Karpas-422 (cell line): ENCODE results near the gene TP73. TPM values are rescaled to one million over a fixed set of nuclear protein-coding genes. Genes with fewer than 3 reads are reported as not detected.

Experiments
- DNase-seq: peaks from one replicate; pipeline ENCODE4 v3.0.0-alpha.2; 2015
- H2AFZ ChIP-seq: fragments of 200-600 bp; sonication (generic); 2 replicates; pipeline ENCODE4 v1.6.1; 2014; ENCODE audit warnings: antibody characterized with exemption, low read length, mixed read lengths
- H3K27ac ChIP-seq: fragments of 200-600 bp; sonication (generic); 2 replicates; pipeline ENCODE4 v1.5.1; 2014; ENCODE audit warnings: mild to moderate bottlenecking, low read length, moderate library complexity
- H3K27me3 ChIP-seq: fragments of 200-600 bp; sonication (generic); 2 replicates; pipeline ENCODE4 v1.6.1; 2014; ENCODE audit warnings: low read length, mixed read lengths
- H3K36me3 ChIP-seq: fragments of 200-600 bp; sonication (generic); 2 replicates; pipeline ENCODE4 v1.6.1; 2014; ENCODE audit warnings: low read length, mixed read lengths; ENCODE audit not compliant: insufficient read depth
- H3K4me1 ChIP-seq: fragments of 200-600 bp; sonication (generic); 2 replicates; pipeline ENCODE4 v1.6.1; 2014; ENCODE audit warnings: mild to moderate bottlenecking, low read length, mixed read lengths
- H3K4me2 ChIP-seq: fragments of 200-600 bp; sonication (generic); 2 replicates; pipeline ENCODE4 v1.6.1; 2014; ENCODE audit warnings: low read length, low read depth, mild to moderate bottlenecking; ENCODE audit not compliant: poor library complexity, severe bottlenecking
- H3K4me3 ChIP-seq: fragments of 200-600 bp; sonication (generic); 2 replicates; pipeline ENCODE4 v1.5.1; 2014; ENCODE audit warnings: mild to moderate bottlenecking, antibody characterized with exemption, low read length, mixed read lengths
- H3K79me2 ChIP-seq: fragments of 200-600 bp; sonication (generic); 2 replicates; pipeline ENCODE4 v1.6.1; 2014; ENCODE audit warnings: mild to moderate bottlenecking, low read length, mixed read lengths
- H3K9ac ChIP-seq: fragments of 200-600 bp; sonication (generic); 2 replicates; pipeline ENCODE4 v1.6.0; 2014; ENCODE audit warnings: low read length
- H3K9me2 ChIP-seq: fragments of 200-600 bp; sonication (generic), shearing (Covaris generic); replicated peaks from 2 replicates; pipeline ENCODE4 v1.6.0; 2014; ENCODE audit warnings: mild to moderate bottlenecking, low read length, moderate library complexity; ENCODE audit not compliant: insufficient read depth
- H3K9me3 ChIP-seq: fragments of 300-700, 200-600 bp; sonication (generic); 2 replicates; pipeline ENCODE4 v1.6.1; 2014; ENCODE audit warnings: low read length, mixed read lengths
- H4K20me1 ChIP-seq: fragments of 200-600 bp; sonication (generic); 2 replicates; pipeline ENCODE4 v1.6.1; 2014; ENCODE audit warnings: mild to moderate bottlenecking, antibody characterized with exemption, low read length, low read depth; ENCODE audit not compliant: insufficient read depth
- total RNA-seq: library from RNA; depleted of rRNA; stranded (reverse); fragments of >200 nt; shearing (Covaris generic); gene quantifications from 2 replicates; pipeline ENCODE4 v1.2.3, GENCODE V29; 2014; ENCODE audit warnings: low replicate concordance

TP73 gene
- total RNA-seq, 1 experiment from 2014 or later = 0.52 TPM

DNA sequence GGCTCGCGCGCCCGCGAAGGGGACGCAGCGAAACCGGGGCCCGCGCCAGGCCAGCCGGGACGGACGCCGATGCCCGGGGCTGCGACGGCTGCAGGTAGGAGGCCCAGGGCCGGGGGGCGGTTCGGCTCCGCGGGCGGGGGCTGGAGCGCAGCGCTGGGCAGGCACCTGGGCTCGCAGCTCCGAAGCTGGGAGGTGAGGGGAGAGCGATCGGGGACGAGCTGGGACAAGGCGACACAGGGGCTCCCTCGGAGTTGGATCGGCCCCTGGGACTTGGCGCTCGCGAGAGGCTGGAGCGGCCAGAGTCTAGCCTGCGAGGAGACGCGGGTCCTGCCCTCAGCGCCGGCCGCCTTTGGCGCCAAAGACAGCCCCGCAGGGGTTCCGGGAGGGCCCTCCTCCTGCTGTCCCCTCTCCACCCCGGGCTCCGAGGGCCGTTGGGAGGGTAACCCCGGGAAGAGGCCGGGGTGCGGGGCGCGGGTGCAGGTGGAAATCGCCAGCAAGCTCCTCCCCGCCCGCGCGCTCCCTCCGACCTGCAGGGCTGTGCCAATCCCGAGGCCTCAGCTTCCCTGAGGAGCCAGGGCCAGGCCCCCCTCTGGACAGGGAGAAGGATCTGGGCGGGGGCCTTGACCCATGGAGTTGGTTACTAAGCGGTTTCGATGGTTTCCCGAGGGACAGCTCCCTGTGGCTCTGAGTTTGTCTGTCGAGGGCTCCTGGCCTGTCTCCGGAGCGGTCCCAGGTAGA lies 401 bp downstream of the TP73 start:
- no peaks in the 10 kb centered on the region for H4K20me1 ChIP-seq
- peaks cover 28% of the 10 kb centered on the region for H3K4me1 ChIP-seq
- peak overlapping the region; percentile 42 for H3K9ac ChIP-seq
- no peak overlapping the region for H3K27ac ChIP-seq
- H3K4me3 ChIP-seq = peak overlapping the region; percentile 43; the same call in 1 of the 2 replicates
- no peaks in the 10 kb centered on the region for H3K36me3 ChIP-seq
- H3K9me2 ChIP-seq = no peaks in the 10 kb centered on the region
- no peak overlapping the region for H2AFZ ChIP-seq
- no peak for DNase-seq
- H3K27me3 ChIP-seq = no peaks in the 10 kb centered on the region
- peak overlapping the region; percentile 53 for H3K4me2 ChIP-seq
- peaks cover 20% of the 10 kb centered on the region for H3K79me2 ChIP-seq
- H3K9me3 ChIP-seq = no peaks in the 10 kb centered on the region

DNA sequence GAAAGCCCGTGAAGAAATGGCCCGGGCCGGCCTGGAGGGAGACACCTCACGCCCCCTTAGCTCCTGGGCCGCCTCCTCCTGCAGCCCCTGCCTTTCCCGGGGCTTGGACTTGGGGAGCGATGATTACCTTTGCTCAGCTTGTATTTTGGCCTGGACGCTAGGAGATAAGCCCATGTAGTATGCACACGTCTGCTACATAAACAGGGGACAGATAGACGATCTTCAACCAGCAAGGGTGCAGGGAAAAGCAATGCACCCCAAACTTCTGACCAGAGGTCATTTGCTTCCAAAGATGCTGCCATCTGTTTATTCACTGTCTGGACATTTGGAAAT lies 936 bp downstream of the TP73 start:
- no peaks in the 10 kb centered on the region for H3K36me3 ChIP-seq
- H3K4me2 ChIP-seq = no peak overlapping the region
- H3K79me2 ChIP-seq = peaks cover 16% of the 10 kb centered on the region
- H3K4me1 ChIP-seq = peaks cover 28% of the 10 kb centered on the region
- H3K4me3 ChIP-seq = no peak overlapping the region
- no peaks in the 10 kb centered on the region for H3K9me2 ChIP-seq
- no peak overlapping the region for H2AFZ ChIP-seq
- H3K9me3 ChIP-seq = no peaks in the 10 kb centered on the region
- H3K27me3 ChIP-seq = no peaks in the 10 kb centered on the region
- no peaks in the 10 kb centered on the region for H4K20me1 ChIP-seq
- no peak overlapping the region for H3K27ac ChIP-seq
- DNase-seq = no peak
- H3K9ac ChIP-seq = no peak overlapping the region

DNA sequence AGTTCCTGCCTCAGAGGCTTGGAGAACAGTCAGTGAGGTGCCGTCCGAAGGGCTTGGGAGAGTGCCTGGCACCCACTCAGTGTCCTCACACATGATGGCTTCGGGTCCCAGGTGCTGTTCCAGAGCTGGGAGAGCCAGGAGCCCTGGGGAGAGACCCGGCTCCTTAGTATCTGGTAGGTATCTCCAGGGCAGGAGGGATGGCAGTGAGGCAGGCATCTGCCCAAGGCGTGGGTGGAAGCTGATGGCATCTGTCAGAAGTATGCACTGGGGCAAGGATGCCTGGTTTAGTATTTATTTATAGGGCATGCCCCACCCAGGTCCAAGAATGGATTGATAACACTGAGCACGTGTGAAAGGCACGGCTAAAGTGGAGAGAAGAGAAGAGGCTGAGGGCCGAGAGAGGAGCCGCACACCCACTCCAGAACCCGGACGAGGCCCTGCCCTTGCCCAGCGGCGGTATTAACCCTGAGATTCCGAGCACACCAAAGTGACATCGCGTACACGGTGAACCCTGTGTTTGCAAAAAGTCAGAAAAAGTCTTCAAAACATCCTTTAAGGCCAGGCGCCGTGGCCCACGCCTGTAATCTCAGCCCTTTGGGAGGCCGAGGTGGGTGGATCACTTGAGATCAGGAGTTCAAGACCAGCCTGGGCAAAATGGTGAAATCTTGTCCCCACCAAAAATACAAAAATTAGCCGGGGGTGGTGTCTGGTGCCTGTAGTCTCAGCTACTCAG lies 2.4 kb downstream of the TP73 start:
- Histone ChIP-seq H3K4me1 (peaks cover 18% of the 10 kb centered on the region), H2AFZ (no peak overlapping the region), H3K4me3 (no peak overlapping the region), H3K27ac (no peak overlapping the region), H3K9ac (no peak overlapping the region), H3K4me2 (no peak overlapping the region), H4K20me1 (no peaks in the 10 kb centered on the region), H3K9me2 (no peaks in the 10 kb centered on the region), H3K79me2 (peaks cover 1% of the 10 kb centered on the region), H3K36me3 (no peaks in the 10 kb centered on the region), H3K27me3 (no peaks in the 10 kb centered on the region), H3K9me3 (no peaks in the 10 kb centered on the region)
- no peak for DNase-seq

DNA sequence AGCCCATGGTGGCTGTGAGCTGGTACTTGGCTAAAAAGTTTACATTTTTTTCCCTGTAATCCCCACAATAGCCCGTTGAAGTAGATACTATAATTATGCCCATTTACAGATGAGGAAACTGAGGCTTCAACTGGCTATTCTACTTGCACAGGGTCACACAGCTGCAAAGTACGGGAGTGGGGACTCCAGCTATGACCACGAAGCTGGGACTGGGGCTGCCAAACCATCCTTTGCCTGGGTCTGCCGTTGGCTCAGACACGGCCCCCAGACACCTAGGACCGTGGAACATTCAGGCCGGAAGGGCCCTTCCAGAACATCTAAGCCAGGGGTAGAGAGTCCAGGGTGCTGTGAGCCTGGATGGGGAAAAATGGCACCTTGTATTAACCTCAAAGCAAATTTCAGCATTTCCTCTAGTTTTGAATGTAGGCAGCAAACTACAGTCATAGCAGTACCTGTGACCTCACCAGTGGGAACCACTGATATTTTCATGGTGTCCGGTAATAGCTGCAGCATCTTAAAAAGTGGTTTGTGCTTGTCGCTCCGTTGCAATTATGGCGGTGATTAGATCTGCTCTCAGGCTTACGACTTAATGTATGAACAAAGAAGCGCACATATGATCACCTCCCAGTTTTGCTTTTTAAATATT lies 4.3 kb downstream of the TP73 start:
- Histone ChIP-seq H3K4me1 (peaks cover 28% of the 10 kb centered on the region), H3K27me3 (no peaks in the 10 kb centered on the region), H3K36me3 (no peaks in the 10 kb centered on the region), H3K9me2 (no peaks in the 10 kb centered on the region), H3K9ac (peak overlapping the region; percentile 30; the same call in 1 of the 2 replicates), H3K79me2 (no peaks in the 10 kb centered on the region), H2AFZ (no peak overlapping the region), H3K4me3 (no peak overlapping the region), H3K9me3 (no peaks in the 10 kb centered on the region), H3K27ac (no peak overlapping the region), H3K4me2 (peak overlapping the region; percentile 41), H4K20me1 (no peaks in the 10 kb centered on the region)
- DNase-seq = no peak

DNA sequence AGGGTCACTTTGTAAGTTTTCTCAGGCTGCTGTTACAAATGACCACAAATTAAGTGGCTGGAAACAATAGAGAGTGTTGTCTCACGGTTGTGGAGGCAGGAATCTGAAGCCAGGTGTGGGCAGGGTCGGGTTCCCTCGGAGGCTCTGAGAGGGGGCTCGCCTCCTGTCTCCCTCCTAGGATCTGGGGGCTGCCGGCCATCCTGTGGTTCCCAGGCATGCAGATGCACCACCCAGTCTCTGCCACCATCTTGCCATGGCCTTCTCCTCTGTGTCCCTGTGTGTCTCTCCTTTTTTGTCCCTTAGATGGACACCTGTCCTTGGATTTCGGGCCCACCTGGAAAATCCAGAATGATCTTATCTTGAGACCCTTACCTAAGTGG lies 4.8 kb downstream of the TP73 start:
- H3K9me3 ChIP-seq = no peaks in the 10 kb centered on the region
- no peak overlapping the region for H2AFZ ChIP-seq
- H3K4me1 ChIP-seq = peaks cover 25% of the 10 kb centered on the region
- H3K27me3 ChIP-seq = no peaks in the 10 kb centered on the region
- no peaks in the 10 kb centered on the region for H4K20me1 ChIP-seq
- H3K36me3 ChIP-seq = no peaks in the 10 kb centered on the region
- H3K9me2 ChIP-seq = no peaks in the 10 kb centered on the region
- H3K27ac ChIP-seq = no peak overlapping the region
- H3K4me2 ChIP-seq = no peak overlapping the region
- DNase-seq = no peak
- H3K9ac ChIP-seq = no peak overlapping the region
- no peaks in the 10 kb centered on the region for H3K79me2 ChIP-seq
- no peak overlapping the region for H3K4me3 ChIP-seq

DNA sequence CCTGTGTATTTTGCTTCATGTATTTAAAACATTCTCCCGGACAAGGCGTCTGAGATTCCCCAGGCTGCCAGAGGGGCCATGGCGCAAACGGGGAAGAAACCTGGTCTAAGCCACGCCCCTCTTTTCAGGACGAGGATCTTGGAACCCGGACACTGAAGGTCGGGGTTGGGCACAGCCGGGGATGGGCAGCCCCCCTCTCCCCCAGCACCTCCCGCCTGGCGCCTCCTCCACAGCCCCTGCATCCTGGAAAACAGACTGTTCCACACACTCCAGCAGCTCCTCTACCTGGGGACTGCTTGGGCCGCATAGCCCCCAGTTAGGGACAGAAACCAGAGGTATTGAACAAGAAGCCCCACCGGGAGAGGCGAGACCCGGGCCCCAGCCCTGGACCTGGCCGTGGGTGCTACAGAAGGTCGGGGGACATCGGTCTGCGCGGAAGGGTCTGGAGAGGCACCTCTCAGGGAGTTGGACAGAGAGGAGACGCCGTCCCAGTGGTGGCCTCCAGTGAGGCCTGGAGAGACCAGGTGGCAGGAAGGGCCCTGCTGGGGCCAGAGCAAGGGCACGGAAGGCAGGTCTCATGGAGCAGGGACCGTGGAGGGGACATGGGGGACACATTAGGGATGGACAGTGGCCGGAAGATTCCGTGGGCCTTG lies 5.4 kb downstream of the TP73 start:
- H3K4me1 ChIP-seq = peaks cover 23% of the 10 kb centered on the region
- DNase-seq = no peak
- no peaks in the 10 kb centered on the region for H3K9me2 ChIP-seq
- no peaks in the 10 kb centered on the region for H3K79me2 ChIP-seq
- no peaks in the 10 kb centered on the region for H4K20me1 ChIP-seq
- H3K27me3 ChIP-seq = no peaks in the 10 kb centered on the region
- no peaks in the 10 kb centered on the region for H3K9me3 ChIP-seq
- no peaks in the 10 kb centered on the region for H3K36me3 ChIP-seq
- no peak overlapping the region for H3K9ac ChIP-seq
- H3K27ac ChIP-seq = no peak overlapping the region
- no peak overlapping the region for H2AFZ ChIP-seq
- H3K4me2 ChIP-seq = no peak overlapping the region
- H3K4me3 ChIP-seq = no peak overlapping the region

DNA sequence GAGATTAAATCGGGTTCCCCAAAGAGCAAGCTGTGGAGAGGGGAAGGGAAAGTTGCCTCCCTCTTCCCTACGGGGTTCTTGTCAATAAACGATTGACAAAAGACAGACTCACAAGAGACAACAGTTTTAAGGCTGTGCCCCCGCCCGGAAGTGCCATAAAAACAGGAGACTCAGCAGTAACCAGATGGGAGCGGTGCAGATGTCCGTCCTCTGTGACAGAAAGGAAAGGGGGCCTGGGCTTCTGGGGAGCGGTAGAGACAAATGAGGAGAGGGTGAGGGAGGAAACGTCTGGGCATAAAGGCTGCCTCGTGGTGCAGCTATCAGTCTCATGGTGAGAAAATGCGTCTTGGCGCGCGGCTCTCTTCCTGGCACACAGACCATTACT lies 5.9 kb downstream of the TP73 start:
- H3K9me2 ChIP-seq = no peaks in the 10 kb centered on the region
- no peak overlapping the region for H2AFZ ChIP-seq
- no peaks in the 10 kb centered on the region for H3K79me2 ChIP-seq
- H3K4me2 ChIP-seq = no peak overlapping the region
- H3K9ac ChIP-seq = no peak overlapping the region
- no peak overlapping the region for H3K27ac ChIP-seq
- no peak overlapping the region for H3K4me3 ChIP-seq
- H4K20me1 ChIP-seq = no peaks in the 10 kb centered on the region
- peaks cover 23% of the 10 kb centered on the region for H3K4me1 ChIP-seq
- no peak for DNase-seq
- H3K9me3 ChIP-seq = no peaks in the 10 kb centered on the region
- H3K36me3 ChIP-seq = no peaks in the 10 kb centered on the region
- no peaks in the 10 kb centered on the region for H3K27me3 ChIP-seq

DNA sequence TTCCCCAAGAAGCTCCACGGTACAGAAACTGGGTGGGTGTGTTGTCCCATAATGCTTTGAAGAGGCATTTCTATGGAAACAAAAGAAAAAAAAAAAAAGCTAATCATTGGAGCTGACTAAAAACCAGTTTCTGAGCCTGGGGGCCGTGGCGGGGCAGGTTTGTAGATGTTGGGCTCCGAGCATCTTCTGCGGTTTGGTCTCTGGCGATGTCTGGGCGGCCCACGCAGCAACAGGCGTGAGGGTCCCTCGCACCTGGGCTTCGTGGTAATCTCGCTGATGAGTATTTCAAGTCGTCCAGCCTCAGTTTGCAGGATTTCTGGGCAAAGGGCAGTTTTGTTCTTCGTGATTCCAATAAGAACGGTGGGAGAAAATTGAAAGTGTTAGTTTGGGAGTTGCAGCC lies 6.8 kb downstream of the TP73 start:
- H3K27ac ChIP-seq = no peak overlapping the region
- H3K4me2 ChIP-seq = no peak overlapping the region
- H3K27me3 ChIP-seq = no peaks in the 10 kb centered on the region
- H3K79me2 ChIP-seq = no peaks in the 10 kb centered on the region
- H3K9me3 ChIP-seq = no peaks in the 10 kb centered on the region
- peaks cover 26% of the 10 kb centered on the region for H3K4me1 ChIP-seq
- DNase-seq = no peak
- no peaks in the 10 kb centered on the region for H3K9me2 ChIP-seq
- no peak overlapping the region for H3K9ac ChIP-seq
- no peaks in the 10 kb centered on the region for H4K20me1 ChIP-seq
- H2AFZ ChIP-seq = no peak overlapping the region
- H3K4me3 ChIP-seq = no peak overlapping the region
- H3K36me3 ChIP-seq = no peaks in the 10 kb centered on the region
